ENCODE measurements around the gene CAPZB.

Gene CAPZB

DNA sequence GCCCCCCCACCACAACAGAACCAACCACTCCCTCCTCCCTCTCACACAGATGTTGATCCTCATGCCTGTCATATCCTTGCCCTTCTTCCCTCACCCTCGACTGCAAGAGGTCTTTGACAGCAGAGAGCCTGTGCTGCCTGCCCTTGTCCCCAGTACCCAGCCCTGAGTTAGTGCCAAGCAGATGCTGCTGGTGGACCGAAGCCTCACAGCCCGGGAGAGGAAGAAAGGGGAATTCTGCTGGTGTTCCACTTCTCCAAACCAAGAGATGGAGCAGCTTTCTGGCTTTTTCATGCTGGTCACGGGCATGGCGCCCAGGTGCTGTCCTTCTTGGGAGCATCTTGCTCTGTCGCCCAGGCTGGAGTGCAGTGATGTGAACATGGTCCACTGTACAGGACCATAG, 104.1 kb downstream of the CAPZB start:
- DNase-seq = no peak

DNA sequence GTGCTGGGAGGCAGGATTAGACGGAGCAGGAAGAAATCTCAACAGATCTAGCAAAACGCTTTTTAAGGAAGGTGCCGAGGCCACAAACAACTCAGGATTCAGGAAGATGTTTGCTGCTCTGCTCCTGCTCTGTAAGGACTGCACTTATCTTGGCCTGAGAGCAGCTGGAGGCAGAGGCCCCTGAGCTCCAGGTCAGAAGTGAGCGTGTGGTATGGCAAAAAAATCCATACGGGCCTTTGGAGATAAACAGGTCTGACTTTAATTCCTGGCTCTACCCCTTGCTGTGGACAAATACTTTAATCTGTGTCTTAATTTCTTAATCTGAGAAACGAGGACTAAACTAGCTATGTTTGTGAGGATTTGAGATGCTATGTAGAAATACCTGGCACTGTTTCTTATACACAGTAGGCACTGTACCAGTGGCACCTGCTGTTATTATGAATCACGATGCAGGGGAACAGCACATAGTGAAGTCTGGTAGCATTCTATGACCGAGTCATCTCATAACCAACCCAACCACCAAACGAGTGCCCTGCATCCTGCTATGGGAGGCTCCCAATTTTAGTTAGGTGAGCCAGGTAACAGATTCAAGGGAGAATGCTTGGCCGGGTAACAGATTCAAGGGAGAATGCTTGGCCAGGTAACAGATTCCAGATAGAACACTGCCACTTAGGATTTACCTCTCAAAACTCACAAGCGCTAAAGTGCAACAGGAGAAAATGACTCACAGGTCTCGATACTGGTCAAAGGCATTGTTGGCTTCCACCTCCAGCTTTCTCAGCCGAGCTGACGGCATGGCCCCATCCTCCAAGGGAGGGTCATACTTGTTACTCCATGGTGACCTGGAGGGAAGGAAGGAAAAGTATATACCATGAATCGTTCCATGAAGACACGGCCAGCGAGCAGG, 107.3 kb downstream of the CAPZB start:
- no peak for DNase-seq

DNA sequence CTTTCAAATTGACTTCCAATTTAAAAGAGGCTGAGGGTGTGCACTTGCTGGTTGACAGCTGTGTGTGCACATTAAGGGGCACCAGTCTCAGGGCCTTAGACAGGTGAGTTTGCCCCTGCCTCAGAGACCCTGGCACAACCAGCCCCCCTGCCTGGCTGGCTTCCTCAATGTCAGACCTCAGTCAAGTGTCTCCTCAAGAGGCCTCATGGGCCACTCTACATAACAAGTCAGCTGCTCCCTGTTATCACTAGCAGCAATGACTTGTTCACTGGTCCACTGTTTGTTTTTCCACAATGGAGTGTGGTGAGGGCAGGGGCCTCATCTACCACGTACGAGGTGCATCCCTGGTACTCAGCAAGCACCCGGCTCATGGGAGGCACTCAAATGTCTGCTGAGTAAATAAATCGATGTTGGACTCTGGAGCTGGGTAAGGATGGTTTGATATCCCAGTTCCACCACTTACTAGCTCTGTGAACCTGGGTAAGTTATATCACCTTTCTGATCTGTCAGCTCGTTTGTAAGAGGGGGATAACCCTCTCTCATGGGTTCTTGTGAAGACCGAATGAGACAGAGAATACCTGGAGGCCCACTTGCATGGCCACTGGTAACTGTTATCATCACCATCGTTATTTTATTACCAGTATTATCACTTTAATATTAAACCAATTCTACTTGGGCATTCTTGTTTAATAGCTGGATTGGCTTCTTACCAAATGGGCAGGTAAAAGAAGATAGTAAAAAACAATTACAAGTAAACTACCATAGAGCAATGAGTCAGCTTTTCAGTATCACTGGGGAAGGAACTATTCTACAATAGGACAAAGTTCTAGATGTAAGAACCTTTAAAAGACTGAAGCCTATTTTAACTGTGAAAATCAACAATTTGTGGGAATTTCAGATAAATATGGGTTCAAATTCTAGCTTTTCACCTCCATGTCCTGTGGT, 108.6 kb downstream of the CAPZB start:
- DNase-seq = no peak

DNA sequence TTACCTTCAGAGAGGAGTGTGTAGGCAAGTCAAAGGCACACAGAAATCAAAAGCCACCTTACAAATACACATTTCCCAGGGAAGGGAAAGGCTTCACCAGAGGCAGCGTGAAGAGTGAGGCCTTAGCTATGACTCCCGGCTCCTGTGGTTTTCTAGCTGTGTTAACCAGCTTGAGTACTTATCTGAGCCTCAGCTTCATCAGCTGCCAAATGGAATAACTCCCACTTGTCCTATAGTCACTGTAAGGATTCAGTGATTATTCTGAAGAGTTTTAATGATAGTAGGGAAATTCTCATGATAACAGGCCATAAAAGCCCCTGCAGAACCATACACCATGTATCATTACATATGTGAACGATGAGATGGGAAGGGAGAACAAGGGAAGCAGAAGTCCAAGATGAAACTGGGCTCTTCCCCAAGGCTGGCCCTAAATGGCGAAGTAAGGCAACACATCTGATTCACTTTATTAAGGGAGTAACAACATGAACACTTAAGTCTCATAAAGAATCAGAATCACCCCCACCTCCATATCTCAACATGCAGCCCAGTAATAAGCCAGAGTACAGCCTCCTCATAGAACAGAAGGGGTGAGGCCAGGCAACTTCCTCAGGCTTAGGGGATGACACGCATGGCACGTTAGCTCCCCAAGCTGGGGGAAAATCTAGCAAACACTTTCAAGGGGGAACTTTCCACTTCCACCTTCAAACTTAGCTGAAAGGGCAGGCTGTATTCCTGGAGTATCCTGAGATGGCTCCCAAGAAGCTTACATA, 109.5 kb downstream of the CAPZB start:
- no peak for DNase-seq

DNA sequence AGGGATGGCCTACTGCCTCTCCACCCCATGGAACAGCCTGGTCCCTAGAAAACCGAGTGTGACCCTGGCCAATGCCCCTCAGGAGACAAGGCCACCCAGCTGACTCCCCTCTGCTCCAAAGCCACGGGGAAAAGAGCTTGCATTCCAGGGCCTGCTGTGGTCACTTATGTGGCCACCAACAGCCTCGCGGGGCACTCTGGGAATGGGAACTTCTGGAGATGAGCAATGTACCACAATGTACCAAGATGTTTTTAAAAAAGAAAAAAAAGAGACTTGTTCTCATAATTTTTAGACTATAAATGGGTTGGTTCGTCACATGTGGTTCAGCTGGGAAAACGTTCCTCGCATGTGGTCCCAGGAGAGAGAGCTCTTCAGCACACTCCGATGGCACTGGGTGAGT, 110.4 kb downstream of the CAPZB start:
- no peak for DNase-seq

DNA sequence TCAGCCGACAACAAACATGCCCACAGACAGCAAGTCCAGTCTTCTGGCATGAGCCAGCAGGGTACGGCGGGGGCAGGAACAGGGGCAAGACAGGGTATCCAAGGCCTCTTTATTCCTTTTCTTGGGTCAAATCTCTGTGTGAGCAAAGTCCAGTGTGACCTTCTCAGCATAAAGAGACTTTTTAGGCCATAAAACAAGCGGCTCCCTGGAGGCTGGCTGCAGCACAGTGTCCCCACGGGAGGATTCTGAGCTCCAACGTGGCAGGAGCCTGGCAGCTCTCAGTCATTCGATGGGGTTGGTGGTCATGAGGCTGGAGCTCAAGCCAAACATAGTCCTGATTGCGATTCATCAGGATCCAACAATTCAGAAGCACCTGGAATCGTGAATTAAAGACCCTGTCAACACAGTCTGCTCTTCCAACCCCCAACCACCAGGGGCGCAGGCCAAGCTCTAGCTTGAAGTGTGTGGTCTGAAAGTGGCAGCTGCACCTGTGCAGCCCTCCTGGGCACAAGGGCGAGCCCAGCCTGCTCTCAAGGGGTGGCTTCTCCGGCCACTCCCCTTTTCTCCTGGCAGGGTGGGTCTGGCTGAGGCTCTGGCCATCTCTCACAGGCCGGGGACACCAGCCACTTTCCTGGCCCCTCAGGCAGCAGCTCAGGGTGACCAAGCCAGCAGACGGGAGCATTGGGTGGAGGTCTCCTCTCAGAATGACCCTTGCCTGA, 111.1 kb downstream of the CAPZB start:
- DNase-seq = no peak

DNA sequence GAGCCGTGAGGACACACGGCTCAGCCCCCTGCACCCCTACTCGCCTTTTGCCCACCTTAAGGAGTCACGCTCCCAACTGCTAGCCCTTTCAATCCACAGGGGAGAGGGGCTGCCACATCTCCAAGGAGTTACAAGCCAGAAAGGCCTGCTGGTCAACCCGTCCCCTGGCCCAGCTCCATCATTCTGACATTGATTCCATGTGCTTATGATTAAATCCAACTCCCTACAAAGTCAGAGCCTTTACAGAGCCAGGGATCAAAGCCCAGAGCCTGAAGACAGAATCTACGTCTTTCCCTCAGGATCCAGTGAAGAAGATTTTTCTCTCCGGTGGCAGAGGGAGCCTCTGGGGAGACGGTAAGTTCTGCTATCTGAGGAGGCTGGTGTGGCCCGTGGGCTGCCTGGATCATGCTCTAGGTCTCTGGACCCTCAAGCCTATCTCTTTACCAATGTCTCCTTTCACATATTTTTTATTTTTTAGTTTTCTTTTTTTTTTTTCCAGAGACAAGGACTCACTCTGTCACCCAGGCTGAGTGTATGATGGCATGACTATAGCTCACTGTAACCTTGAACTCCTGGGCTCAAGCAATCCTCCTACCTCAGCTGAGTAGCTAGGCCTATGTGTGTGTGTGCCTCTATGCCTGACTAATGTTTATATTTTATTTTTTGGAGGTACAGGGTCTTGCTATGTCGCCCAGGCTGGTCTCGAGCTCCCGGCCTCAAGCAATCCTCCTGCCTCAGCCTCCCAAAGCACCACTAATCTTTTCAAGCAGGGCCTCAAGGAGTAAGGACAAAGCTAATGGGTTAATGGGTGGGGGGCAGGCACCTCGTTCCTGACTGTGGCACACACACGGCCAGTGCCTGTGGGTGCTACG, 111.9 kb downstream of the CAPZB start:
- no peak for DNase-seq

DNA sequence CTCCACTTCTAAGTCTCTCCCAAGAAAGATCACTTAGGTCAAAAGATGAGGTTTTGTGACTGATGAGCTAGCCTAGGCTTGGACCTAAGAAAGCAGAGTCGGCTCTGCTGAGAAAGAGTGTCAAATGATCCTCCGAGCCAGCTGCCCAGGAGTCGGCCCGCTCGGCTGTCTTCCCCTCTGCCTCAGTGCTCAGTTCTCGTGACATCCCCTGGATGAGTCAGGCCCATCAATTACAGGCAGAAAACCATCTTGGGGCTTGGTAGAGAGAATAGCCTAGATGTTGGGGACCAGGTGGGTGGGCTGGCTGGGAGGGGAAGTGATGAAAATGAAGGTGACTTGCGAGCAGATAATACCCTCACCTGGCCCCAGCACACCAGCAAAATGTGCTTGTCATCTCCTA, 112.7 kb downstream of the CAPZB start:
- DNase-seq = no peak

DNA sequence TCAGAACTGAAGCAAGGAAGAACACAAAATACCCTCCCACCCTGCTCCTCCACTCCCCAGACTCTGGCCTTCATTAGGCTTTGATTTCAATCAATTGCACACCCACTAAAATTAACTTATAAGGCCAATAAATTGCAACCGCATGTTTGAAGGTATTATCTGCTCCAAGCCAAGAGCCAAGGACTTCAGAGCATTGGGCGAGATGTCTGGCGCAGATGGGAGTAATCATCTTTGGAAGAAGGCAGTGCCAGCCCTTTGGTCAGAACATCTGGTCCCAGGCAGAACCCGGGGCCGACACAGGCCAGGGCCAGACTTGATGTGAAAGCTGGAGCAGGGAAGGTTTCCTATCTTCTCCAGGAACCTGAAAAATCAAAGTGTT, 113.2 kb downstream of the CAPZB start:
- no peak for DNase-seq

DNA sequence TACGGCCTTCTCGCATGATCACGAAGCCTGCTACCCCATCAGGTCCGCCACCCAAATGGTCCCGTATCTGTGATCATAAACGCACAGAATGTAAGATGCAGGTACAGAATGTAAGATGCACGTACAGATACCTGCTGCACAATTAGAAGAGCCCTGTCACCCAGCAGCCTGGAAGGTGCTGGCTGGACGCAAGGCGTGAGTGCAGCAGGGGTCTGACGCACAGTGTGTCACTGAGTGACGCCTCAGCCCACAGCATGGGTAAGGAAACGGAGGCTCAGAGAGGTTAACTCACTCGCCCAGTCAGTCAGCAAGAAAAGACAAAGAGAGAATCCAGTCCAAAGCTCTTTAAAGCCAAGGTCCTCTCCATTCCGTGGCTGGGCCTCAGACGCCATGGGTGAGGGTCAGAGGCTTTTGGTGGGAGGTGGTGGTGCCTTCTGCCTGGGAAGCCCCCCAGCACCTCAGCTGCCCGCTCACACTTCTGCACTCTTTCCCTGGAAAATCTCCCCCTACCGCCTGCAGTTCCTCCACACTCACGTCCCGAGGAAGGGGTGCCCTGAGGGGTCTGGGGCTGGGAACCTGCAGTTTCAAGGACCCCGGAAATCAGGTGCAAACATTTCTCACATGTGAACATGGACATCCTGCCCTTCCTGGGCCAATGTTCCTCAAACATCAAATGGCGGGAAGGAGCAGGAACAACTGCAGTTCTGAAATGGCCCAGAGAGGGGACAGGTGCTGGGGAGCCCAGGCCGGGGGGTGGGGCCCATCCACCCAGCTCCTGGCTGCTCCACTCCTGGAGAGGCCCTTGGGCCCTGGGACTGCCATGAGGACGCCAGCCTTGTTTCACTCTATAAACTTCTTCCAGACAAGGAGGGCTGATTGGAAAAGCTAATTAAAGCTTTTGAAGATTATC, 113.9 kb downstream of the CAPZB start:
- no peak for DNase-seq

DNA sequence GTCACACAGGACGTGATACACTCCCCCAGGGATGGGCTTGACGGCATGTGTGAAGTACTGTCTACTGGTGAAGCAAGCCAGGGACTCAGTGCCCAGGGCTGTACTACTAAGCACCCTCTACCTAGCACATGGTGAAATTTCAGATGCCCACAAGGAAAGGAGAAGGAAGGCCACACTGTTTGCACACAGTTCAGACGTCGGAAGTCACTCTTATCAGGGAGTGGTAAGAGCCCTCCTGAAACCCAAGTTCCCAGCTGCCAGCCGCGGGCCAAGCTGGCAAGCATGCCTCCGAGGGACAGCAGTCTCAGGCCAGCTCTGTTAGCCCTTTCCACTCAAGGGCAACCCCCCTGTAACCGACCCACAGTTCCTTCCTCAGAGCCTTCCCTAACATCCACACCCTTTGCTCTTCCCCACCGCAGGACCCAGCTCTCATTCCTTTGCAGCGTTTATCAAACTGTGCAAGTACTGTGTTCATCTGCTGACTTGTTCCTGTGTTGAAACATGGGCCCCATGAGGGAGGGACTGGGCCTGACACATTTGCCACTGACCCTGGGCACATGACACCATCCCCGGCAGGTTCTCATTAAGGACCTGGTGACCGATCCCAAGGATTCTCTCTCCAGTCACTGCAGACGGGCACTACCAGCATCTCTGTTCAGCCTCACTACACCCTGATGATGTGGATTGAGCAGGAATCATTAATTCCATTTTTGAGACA, 114.7 kb downstream of the CAPZB start:
- DNase-seq = no peak

DNA sequence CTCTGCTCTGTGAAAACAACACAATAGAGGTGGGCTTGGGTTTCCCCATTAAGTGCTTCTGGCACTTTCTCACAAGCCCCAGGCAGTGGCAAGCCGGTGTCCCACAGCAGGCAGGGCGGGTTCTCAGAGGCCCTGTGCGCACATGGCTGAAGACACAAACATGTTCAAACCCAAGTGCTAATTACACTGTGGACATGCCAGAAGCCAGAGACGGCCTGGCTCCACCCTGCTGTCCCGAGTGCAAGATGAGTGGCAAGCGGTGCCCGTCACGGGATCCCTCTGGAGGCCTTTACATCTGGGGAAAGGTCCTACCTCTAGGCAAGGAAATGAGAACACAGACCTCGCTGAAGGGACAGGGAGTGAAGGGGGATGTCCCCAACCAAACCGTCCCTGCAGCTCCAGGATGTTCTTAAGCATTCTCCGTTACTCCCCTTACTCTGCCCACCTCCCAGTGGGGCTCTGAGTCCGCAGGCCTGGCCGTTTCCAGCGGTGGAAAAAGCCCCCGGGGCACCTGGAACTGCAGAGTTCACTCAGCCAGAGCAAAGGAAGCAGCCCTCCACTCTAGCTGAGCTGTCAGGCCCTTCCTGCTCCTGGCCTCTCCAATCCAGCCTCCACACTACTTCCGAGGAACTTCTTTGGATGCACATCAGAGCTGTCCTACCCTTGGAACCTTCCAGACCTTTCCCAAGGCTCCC, 115.8 kb downstream of the CAPZB start:
- DNase-seq = no peak

DNA sequence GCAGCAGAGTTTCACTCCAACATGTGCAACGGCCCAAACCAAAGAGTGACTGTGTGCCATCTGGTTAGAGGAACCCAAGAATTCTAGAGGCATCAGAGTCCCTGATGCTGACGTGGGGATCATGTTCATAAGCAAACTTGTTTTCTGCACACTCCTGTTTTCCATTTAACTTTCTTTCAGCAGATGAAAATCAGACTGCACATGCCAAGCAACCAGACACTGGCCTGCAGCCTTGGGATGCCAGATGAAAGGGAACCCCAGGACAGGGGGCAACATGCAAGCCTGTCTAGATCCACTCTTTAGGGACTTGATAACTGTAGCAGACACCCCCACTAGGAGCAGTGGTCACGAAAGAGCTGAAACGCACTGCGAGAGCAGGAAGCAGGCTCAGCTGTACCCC, 116.4 kb downstream of the CAPZB start:
- no peak for DNase-seq

DNA sequence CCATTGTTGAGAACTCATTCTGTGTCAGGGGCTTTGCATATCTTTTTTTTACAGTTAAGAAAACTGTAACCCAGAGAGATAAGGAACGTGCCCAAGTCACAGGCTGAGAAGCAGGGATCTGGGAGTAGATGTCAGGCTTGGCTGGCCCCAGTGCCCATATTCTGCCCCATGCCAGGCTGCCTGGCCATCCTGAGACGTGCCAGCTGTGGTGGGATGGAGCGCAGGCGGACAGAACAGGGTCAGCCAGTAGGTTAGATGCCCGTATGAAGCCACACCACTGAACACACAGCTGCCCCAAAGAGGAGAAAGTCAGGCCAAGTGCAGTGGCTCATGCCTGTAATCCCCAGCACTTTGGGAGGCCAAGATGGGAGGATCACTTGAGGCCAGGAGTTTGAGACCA, 117.3 kb downstream of the CAPZB start:
- no peak for DNase-seq

DNA sequence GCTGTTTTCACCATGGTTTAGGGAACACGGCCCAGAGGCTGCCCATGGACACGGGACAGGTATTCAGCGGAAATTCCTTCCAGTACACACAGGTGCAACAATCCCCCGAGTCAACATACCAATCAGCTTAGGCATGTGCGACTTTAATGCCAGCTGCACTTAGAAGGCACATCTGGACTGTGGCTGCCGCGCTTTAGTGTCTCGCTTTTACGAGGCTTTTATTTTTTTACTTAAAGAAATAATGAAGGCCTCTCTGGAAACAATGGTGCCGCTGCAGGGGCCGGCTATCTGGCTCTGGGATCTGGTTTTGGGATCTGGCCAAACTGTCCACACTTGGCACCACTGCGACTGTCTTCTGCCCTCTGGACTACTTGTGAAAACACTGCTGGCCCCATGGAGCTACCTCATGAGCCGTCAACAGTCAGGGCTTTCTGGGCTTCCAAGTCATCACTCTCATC, 117.7 kb downstream of the CAPZB start:
- no peak for DNase-seq

DNA sequence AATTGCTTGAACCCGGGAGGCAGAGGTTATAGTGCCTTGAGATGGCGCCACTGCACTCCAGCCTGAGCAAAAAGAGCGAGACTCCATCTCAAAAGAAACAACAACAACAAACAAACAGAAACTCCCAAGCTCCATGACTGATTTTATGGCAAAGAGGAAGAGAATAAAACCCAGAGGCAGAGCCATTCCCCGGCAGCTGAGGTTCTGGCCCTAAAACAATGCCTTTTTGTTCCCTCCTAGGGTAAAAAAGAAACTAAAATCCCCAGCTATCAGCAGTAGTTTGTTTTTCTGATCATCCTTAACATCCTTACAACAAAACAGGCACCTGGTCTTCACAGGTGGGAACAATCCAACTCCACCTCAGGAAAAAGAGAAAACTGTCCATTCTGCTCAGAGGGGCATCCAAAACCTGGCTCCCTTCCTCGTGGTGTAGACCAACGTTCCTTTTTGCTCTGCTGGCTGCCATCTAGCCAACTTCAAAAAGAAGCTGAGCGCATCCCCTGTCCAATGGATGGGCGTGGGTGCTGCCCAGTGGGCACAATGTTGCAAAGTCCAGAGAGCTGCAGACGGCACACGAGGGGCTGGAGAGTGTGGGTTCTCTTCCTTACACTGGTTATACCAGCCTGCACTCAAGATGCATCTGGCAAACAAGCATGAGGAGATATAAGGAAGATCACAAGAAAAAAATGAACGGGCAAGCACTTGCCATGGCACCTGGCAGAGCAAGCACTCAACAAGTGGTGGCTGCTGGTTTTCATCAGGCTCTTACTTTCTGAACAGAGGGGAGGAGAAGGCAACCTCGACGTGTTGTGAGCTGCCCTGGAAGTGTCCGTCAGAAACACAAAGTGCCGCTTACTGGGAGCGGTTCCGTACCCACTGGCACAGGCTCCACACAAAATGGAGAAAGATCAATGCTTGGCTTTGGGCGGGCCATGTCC, 118.5 kb downstream of the CAPZB start:
- no peak for DNase-seq

DNA sequence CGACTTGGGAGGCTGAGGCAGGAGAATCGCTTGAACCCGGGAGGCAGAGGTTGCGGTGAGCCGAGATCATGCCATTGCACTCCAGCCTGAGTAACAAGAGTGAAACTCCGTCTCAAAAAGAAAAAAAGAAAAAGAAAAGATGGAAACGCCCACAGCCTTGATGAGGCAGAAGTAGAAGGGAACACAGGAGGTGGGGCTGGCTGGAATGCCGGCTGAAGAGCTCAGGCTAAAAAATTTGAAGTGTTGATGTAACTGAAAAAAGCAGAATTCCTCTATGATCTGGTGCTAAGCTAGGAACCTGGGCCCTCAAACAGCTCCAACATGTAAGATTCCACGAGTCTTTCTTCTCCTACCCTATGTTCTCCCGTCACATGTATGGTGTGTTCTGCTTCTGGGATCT, 119.6 kb downstream of the CAPZB start:
- no peak for DNase-seq

Measured in NCI-H524 treated with DMSO at 0.1 percent for 48 hours (cell line).